Naive thymus-derived CD8-positive, alpha-beta T cell (primary cell): Measurements from ENCODE around the gene TBC1D8. TPM values are rescaled to one million over a fixed set of nuclear protein-coding genes. Genes with fewer than 3 reads are reported as not detected.

ENCODE experiments used
- ATAC-seq, 2 donors: fragments of 150-1000 bp; cut with Tn5 transposase in 1 of 2; sonication (Bioruptor Pico), chemical (Tn5 transposase) in 1 of 2; 1 replicate in 1 of 2; 2 replicates in 1 of 2; pipeline ENCODE4 v1.10.0; 2021; ENCODE audit warnings: mild to moderate bottlenecking in 2 of 2, moderate library complexity in 2 of 2
- POLR2A ChIA-PET: fragments of 350-600 bp; sonication (Branson Sonifier 250); formaldehyde crosslinking; loops from one replicate; lab custom pipeline; 2021; ENCODE audit warnings: antibody characterized with exemption; lab: Charles Lee
- DNase-seq, 10 donors: peaks; one replicate each; pipeline versions ENCODE4 v3.0.0 to v3.0.0-alpha.2; 2020 to 2022
- H3K27ac Mint-ChIP-seq, 10 donors: one replicate each; pipeline ENCODE4 v1.8.0; 2020 to 2022; ENCODE audit warnings: mild to moderate bottlenecking in 10 of 10, mixed read lengths in 10 of 10, moderate library complexity in 4 of 10, inconsistent platforms in 1 of 10
- H3K27me3 Mint-ChIP-seq, 5 donors: one replicate each; pipeline ENCODE4 v1.8.0; 2021 to 2022; ENCODE audit warnings: mixed read lengths in 5 of 5
- H3K36me3 Mint-ChIP-seq, 3 donors: one replicate each; pipeline ENCODE4 v1.8.0; 2020 to 2022; ENCODE audit warnings: mixed read lengths in 3 of 3, mild to moderate bottlenecking in 2 of 3, inconsistent platforms in 1 of 3
- H3K4me1 Mint-ChIP-seq, 4 donors: one replicate each; pipeline ENCODE4 v1.8.0; 2021 to 2022; ENCODE audit warnings: mixed read lengths in 4 of 4
- H3K4me3 Mint-ChIP-seq, 10 donors: one replicate each; pipeline ENCODE4 v1.8.0; 2020 to 2022; ENCODE audit warnings: mild to moderate bottlenecking in 10 of 10, mixed read lengths in 10 of 10, moderate library complexity in 6 of 10, inconsistent platforms in 1 of 10
- H3K9me3 Mint-ChIP-seq, 9 donors: one replicate each; pipeline ENCODE4 v1.8.0; 2020 to 2022; ENCODE audit warnings: mixed read lengths in 9 of 9, mild to moderate bottlenecking in 3 of 9, inconsistent platforms in 1 of 9, moderate library complexity in 1 of 9
- polyA plus RNA-seq, 3 donors: library from polyadenylated mRNA; unstranded; fragments of 300-500 nt; fragmentation: Illumina TruSeq; gene quantifications; one replicate each; pipeline ENCODE4 v1.2.3, GENCODE V29; 2021
- total RNA-seq, 8 experiments: library from RNA in 2 of 8; stranded (reverse) in 2 of 8; gene quantifications; one replicate each; pipeline ENCODE4 v1.2.3 and lab custom pipeline; 2021 to 2026

The TBC1D8 gene
- total and polyA plus RNA-seq, 5 experiments from 2014 or later = 0.20 to 2.6 (median 0.66) TPM

DNA sequence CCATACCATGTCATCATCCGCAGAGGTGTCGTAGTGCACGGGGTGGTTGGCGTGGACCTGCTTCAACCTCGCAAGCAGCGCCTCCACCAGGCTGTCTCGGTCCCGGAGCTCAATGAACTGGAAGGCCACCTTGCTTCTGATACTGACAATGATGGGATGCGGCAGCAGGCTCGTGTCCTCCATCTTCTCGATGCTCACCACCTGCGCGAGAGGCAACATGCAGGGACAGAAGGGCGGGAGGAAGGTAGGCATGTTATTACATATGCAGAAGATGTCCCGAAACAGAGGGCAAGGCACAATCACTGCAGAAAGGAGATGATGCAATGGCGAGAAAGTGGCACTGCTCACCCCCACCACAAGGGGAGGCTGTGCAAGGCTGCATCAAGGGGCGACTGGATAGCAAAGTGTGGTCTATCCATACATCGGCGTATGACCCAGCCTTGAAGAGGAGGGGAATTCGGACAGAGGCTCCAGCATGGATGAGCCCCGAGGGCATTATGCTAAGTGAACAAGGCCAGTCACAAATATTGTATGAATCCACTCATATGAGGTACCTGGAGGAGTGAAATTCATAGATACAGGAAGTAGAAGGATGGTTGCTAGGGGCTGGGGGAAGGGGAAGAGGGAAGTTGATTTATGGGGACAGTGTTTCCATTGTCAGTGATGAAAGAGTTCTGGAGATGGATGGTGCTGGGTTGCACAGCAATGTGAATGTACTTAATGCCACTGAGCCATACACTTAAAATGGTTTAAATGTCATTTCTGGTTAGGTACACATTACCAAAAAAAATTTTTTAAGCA lies 112.5 kb downstream of the TBC1D8 start:
- H3K27me3 Mint-ChIP-seq = peaks cover 0 to 10% (median 2%) of the 10 kb centered on the region in 5 donors
- no peak for DNase-seq
- H3K4me3 Mint-ChIP-seq = no peak overlapping the region
- no peaks in the 10 kb centered on the region for H3K36me3 Mint-ChIP-seq
- H3K9me3 Mint-ChIP-seq = no peaks in the 10 kb centered on the region
- H3K27ac Mint-ChIP-seq = peak overlapping the region in 1 of 10 donors; percentile 30
- no peak for ATAC-seq
- POLR2A ChIA-PET = no interaction called here
- no peaks in the 10 kb centered on the region for H3K4me1 Mint-ChIP-seq

- Mint-ChIP-seq H3K4me1 (no peaks in the 10 kb centered on the region), H3K36me3 (no peaks in the 10 kb centered on the region), H3K27me3 (peaks cover 0 to 10% (median 2%) of the 10 kb centered on the region in 5 donors), H3K9me3 (no peaks in the 10 kb centered on the region), H3K27ac (no peak overlapping the region), H3K4me3 (no peak overlapping the region)
- POLR2A ChIA-PET = no interaction called here
- ATAC-seq (no peak), DNase-seq (no peak)
Observed at GRCh38 chr2:101037161-101037755, 113.9 kb downstream of the TBC1D8 start.

GRCh38 chr2:101036562-101036961 lies 114.6 kb downstream of the TBC1D8 start:
- POLR2A ChIA-PET = no interaction called here
- no peak for ATAC-seq
- H3K27me3 Mint-ChIP-seq = peaks cover 0 to 10% (median 2%) of the 10 kb centered on the region in 5 donors
- DNase-seq = no peak
- no peaks in the 10 kb centered on the region for H3K36me3 Mint-ChIP-seq
- no peaks in the 10 kb centered on the region for H3K4me1 Mint-ChIP-seq
- no peak overlapping the region for H3K27ac Mint-ChIP-seq
- H3K9me3 Mint-ChIP-seq = no peaks in the 10 kb centered on the region
- H3K4me3 Mint-ChIP-seq = no peak overlapping the region

GRCh38 chr2:101032084-101032776 lies 119.0 kb downstream of the TBC1D8 start:
- Mint-ChIP-seq H3K4me1 (no peaks in the 10 kb centered on the region), H3K27me3 (peaks cover 0 to 10% (median 2%) of the 10 kb centered on the region in 5 donors)
- POLR2A ChIA-PET = interaction anchor here (0.9 kb wide), 1 partner anchor 49 kb away, joined by 3 read pairs; no protein-coding TSS in a partner anchor

GRCh38 chr2:101030866-101031554 lies 120.2 kb downstream of the TBC1D8 start:
- no peak overlapping the region for H3K4me3 Mint-ChIP-seq
- ATAC-seq = no peak
- no peaks in the 10 kb centered on the region for H3K9me3 Mint-ChIP-seq
- H3K27me3 Mint-ChIP-seq = peaks cover 0 to 10% (median 0%) of the 10 kb centered on the region in 5 donors
- no peaks in the 10 kb centered on the region for H3K4me1 Mint-ChIP-seq
- no peak for DNase-seq
- POLR2A ChIA-PET = no interaction called here
- no peaks in the 10 kb centered on the region for H3K36me3 Mint-ChIP-seq
- H3K27ac Mint-ChIP-seq = no peak overlapping the region

More at GRCh38 chr2:101032084-101032776, 119.0 kb downstream of the TBC1D8 start:
- ATAC-seq = no peak
- DNase-seq = no peak
- Mint-ChIP-seq H3K27ac (no peak overlapping the region), H3K9me3 (no peaks in the 10 kb centered on the region), H3K4me3 (no peak overlapping the region), H3K36me3 (no peaks in the 10 kb centered on the region)

GRCh38 chr2:101027852-101028251 lies 123.3 kb downstream of the TBC1D8 start:
- Mint-ChIP-seq H3K4me3 (no peak overlapping the region), H3K9me3 (no peaks in the 10 kb centered on the region), H3K4me1 (no peaks in the 10 kb centered on the region), H3K36me3 (no peaks in the 10 kb centered on the region), H3K27ac (no peak overlapping the region), H3K27me3 (peaks cover 0 to 4% (median 0%) of the 10 kb centered on the region in 5 donors)
- POLR2A ChIA-PET = no interaction called here
- no peak for DNase-seq
- ATAC-seq = no peak

DNA sequence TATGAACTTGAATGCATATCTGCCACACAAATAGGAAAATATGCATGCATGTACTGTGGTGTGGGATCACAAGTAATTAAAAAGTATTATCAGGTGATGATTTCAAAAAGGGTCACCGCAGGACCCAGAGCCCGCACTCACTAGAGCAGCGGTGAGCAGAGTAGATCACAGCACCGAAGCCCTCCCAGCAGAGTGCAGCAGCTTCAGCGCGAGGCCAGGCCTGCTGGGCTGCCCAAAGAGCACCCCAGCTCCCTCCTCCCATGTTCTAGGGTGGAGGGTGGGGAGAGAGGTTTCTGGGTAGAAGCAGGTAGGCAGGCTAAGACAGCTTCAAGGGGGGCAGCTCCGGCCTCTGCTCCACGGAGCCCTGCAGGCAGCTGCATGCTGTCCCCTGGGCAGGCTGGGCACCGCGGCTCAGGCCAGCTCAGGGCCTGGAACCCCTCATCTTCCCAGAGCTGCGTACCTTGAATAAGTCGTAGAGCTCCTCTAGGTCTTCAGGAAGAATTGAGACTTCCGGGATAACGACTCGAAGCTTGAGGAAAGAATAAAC lies 124.2 kb downstream of the TBC1D8 start:
- Mint-ChIP-seq H3K4me1 (no peaks in the 10 kb centered on the region), H3K4me3 (no peak overlapping the region), H3K27me3 (peaks cover 0 to 2% (median 0%) of the 10 kb centered on the region in 5 donors), H3K27ac (no peak overlapping the region), H3K36me3 (no peaks in the 10 kb centered on the region), H3K9me3 (no peaks in the 10 kb centered on the region)
- DNase-seq (no peak), ATAC-seq (no peak)
- POLR2A ChIA-PET = interaction anchor here (0.7 kb wide), 1 partner anchor 18 kb away, joined by 3 read pairs; no protein-coding TSS in a partner anchor

- Mint-ChIP-seq H3K36me3 (no peaks in the 10 kb centered on the region), H3K27me3 (no peaks in the 10 kb centered on the region), H3K4me3 (no peak overlapping the region), H3K9me3 (no peaks in the 10 kb centered on the region), H3K4me1 (no peaks in the 10 kb centered on the region), H3K27ac (peak overlapping the region in 1 of 10 donors; percentile 22)
- DNase-seq (no peak), ATAC-seq (no peak)
- POLR2A ChIA-PET = no interaction called here
Observed at GRCh38 chr2:101026253-101026701, 124.9 kb downstream of the TBC1D8 start.

- no peaks in the 10 kb centered on the region for H3K9me3 Mint-ChIP-seq
- peaks cover 0 to 2% (median 0%) of the 10 kb centered on the region in 4 donors for H3K4me1 Mint-ChIP-seq
- ATAC-seq (no peak), DNase-seq (no peak)
- H3K4me3 Mint-ChIP-seq = no peak overlapping the region
- POLR2A ChIA-PET = no interaction called here
- H3K27me3 Mint-ChIP-seq = no peaks in the 10 kb centered on the region
- no peak overlapping the region for H3K27ac Mint-ChIP-seq
- H3K36me3 Mint-ChIP-seq = peaks cover 0 to 6% (median 4%) of the 10 kb centered on the region in 3 donors
Observed at GRCh38 chr2:101025561-101025960, 125.6 kb downstream of the TBC1D8 start.

DNA sequence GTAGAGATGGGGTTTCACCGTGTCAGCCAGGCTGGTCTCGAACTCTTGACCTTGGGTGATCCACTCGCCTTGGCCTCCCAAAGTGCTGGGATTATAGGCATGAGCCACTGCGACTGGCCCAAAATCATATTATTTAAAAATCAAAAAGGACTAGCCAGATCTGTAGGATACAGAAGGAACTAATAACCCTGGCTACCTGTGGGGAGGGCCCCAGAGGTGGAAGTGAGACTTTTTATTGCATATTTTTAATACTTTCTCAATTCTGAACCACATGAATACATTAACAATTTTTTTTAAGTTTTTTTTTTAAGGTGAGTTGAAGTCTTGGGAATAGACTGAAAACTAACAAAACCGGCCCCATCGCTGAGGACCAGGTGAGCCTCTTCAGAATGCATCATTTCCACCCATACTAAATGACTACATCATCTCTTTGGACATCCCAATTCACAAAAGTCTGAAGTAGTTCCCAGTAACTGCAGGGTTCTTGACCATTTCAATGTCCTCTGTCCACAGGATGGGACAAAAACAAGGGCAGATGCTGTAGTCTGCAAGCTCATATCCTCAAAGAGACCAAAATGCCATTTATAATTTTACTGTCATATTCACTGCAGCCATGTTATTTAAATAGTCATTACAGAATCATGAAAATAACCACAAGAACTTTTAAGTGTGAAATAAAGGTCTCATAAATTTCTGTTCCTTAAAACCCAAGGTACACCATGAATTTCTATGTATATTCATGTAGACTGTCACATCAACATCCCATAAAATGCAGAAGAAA lies 127.7 kb downstream of the TBC1D8 start:
- Mint-ChIP-seq H3K27me3 (no peaks in the 10 kb centered on the region), H3K4me1 (peaks cover 0 to 3% (median 0%) of the 10 kb centered on the region in 4 donors), H3K27ac (peak overlapping the region in 1 of 10 donors; percentile 14), H3K9me3 (no peaks in the 10 kb centered on the region), H3K36me3 (peaks cover 0 to 21% (median 4%) of the 10 kb centered on the region in 3 donors), H3K4me3 (no peak overlapping the region)
- ATAC-seq (no peak), DNase-seq (no peak)
- POLR2A ChIA-PET = no interaction called here

DNA sequence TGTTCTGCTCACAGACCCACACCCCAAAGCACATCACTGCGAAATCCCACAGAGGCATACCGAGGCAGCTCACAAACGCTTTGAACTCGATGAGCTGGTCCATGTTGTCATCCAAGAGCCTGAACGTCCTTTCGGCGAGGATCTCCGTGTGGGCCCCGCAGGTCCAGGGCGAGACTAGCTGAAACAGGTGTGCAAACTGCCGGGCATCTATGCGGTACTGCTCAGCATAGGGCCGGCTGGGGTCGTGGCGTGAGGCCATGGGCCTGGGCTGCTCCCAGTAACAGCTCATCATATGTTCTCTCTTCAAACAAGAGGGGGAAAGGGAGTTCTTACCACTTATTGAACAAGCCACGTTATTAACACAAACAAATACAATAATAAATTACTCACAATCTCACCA lies 129.0 kb downstream of the TBC1D8 start:
- POLR2A ChIA-PET = interaction anchor here (1.3 kb wide), 1 partner anchor 19 kb away, joined by 3 read pairs; no protein-coding TSS in a partner anchor
- no peaks in the 10 kb centered on the region for H3K9me3 Mint-ChIP-seq
- peak overlapping the region in 2 of 10 donors; percentile 3 to 20 for H3K27ac Mint-ChIP-seq
- H3K36me3 Mint-ChIP-seq = peaks cover 0 to 23% (median 4%) of the 10 kb centered on the region in 3 donors
- no peak overlapping the region for H3K4me3 Mint-ChIP-seq
- H3K4me1 Mint-ChIP-seq = peaks cover 0 to 3% (median 0%) of the 10 kb centered on the region in 4 donors
- ATAC-seq = no peak
- no peak for DNase-seq
- H3K27me3 Mint-ChIP-seq = no peaks in the 10 kb centered on the region
